22Rv1 (cell line): ENCODE measurements around the gene AIRE.

Experiments used
- CTCF ChIP-seq: fragments of 450-650 bp; IDR thresholded peaks from 2 replicates; pipeline ENCODE4 v1.5.1; 2017; ENCODE audit warnings: mild to moderate bottlenecking
- ZFX ChIP-seq: fragments of 450-650 bp; IDR thresholded peaks from 2 replicates; pipeline ENCODE4 v1.6.1; 2017; ENCODE audit warnings: antibody characterized with exemption, borderline replicate concordance

GRCh38 chr21:44299085-44299457, 13.4 kb downstream of the AIRE start:
- no peak for TF ChIP-seq CTCF
- TF ChIP-seq ZFX: no peak
